Naive B cell (primary cell): ENCODE measurements around the gene DPP3. TPM values are rescaled to one million over a fixed set of nuclear protein-coding genes. Genes with fewer than 3 reads are reported as not detected.
"Not testable (repeated sequence)": the region's sequence is repeated elsewhere in the genome, so short reads cannot be mapped to it uniquely, and the experiment has no call there.

ENCODE experiments used
- ATAC-seq, 2 donors: fragments of 150-1000 bp; cut with Tn5 transposase; 2 replicates each; pipeline ENCODE4 v1.10.0; 2021; ENCODE audit warnings: low read depth in 2 of 2, mild to moderate bottlenecking in 2 of 2, moderate library complexity in 2 of 2
- DNase-seq: peaks from one replicate; pipeline ENCODE4 v3.0.0; 2022
- H3K27ac Mint-ChIP-seq, 6 donors: one replicate each; pipeline ENCODE4 v1.8.0; 2020 to 2022; ENCODE audit warnings: mild to moderate bottlenecking in 6 of 6, mixed read lengths in 6 of 6, moderate library complexity in 5 of 6, inconsistent platforms in 2 of 6
- H3K27me3 Mint-ChIP-seq, 3 donors: one replicate each; pipeline ENCODE4 v1.8.0; 2021 to 2022; ENCODE audit warnings: mixed read lengths in 3 of 3, mild to moderate bottlenecking in 1 of 3
- H3K36me3 Mint-ChIP-seq, 2 donors: one replicate each; pipeline ENCODE4 v1.8.0; 2020 to 2022; ENCODE audit warnings: mixed read lengths in 2 of 2, inconsistent platforms in 1 of 2, mild to moderate bottlenecking in 1 of 2
- H3K4me1 Mint-ChIP-seq, 3 donors: one replicate each; pipeline ENCODE4 v1.8.0; 2020 to 2022; ENCODE audit warnings: mixed read lengths in 3 of 3, inconsistent platforms in 1 of 3, mild to moderate bottlenecking in 1 of 3, moderate library complexity in 1 of 3
- H3K4me3 Mint-ChIP-seq, 8 donors: one replicate each; pipeline ENCODE4 v1.8.0; 2020 to 2022; ENCODE audit warnings: mild to moderate bottlenecking in 8 of 8, mixed read lengths in 8 of 8, moderate library complexity in 8 of 8, inconsistent platforms in 2 of 8
- H3K9me3 Mint-ChIP-seq, 7 donors: one replicate each; pipeline ENCODE4 v1.8.0; 2020 to 2022; ENCODE audit warnings: mixed read lengths in 7 of 7, mild to moderate bottlenecking in 5 of 7, inconsistent platforms in 2 of 7, moderate library complexity in 1 of 7
- polyA plus RNA-seq, 6 donors: library from polyadenylated mRNA; unstranded; fragments of 300-500 nt; fragmentation: Illumina TruSeq; gene quantifications; one replicate each; pipeline ENCODE4 v1.2.3, GENCODE V29; 2021; ENCODE audit warnings: low read depth in 6 of 6

The DPP3 gene
- polyA plus RNA-seq, 6 donors from 2014 or later = 22.8 to 36.1 (median 23.8) TPM

DNA sequence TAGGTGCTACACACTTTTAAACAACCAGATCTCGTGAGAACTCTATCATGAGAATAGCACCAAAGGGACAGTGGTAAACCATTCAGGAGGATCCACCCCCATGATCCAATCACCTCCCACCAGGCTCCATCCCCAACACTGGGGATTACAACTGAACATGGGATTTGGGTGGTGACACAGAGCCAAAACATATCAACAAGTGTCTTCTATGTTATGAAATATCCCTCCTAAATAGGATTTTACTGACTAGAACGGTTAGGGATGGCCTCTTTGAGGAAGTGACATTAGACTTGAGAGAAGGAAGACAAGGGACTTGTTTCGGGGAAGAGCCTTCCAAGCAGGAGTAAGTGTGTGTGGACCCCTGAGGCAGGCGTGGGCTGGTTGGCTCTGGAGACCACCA lies 29.7 kb upstream of the DPP3 start:
- Mint-ChIP-seq H3K4me3 (no peak overlapping the region), H3K27ac (no peak overlapping the region), H3K36me3 (no peaks in the 10 kb centered on the region), H3K4me1 (peaks cover 5 to 15% (median 12%) of the 10 kb centered on the region in 3 donors), H3K27me3 (no peaks in the 10 kb centered on the region), H3K9me3 (peaks cover 0 to 2% (median 0%) of the 10 kb centered on the region in 7 donors)
- ATAC-seq (no peak), DNase-seq (no peak)

DNA sequence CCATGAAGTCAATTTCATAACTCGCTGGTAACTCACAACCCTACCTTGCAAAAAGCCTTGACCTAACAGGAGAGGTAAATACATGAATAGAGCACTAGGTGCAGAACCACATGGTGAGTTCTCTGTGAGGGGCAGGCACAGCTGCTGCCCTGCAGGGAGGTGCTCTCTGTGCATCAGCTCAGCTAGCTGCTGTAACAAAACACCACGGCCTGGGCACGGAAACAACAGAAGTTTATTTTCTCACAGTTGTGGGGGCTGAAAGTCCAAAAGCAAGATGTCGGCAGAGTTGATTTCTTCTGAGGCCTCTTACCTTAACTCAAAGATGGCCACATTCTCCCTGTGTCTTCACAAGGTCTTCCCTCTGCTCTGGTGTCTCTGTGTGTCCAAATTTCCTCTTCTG lies 28.6 kb upstream of the DPP3 start:
- no peaks in the 10 kb centered on the region for H3K9me3 Mint-ChIP-seq
- H3K4me3 Mint-ChIP-seq = no peak overlapping the region
- no peak overlapping the region for H3K27ac Mint-ChIP-seq
- no peaks in the 10 kb centered on the region for H3K36me3 Mint-ChIP-seq
- ATAC-seq (no peak), DNase-seq (no peak)
- peaks cover 9 to 24% (median 18%) of the 10 kb centered on the region in 3 donors for H3K4me1 Mint-ChIP-seq
- H3K27me3 Mint-ChIP-seq = no peaks in the 10 kb centered on the region

DNA sequence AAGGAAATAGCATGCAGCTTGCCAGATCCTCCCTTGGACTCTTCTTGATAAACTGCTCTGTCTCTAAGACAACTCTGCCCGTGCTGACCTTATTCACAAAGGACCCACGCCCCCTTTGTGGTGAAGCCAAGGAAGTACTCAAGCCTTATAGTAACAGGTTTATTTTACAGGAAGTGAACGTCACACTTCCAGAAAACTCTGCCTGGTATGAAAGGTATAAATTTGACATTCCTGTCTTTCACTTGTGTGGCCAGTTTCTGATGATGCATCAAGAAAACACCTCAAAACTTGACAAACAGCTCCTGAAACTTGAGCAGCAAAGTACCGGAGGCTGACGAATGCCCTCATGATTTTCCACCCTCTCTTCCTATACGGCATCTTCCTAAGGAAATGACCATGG lies 26.0 kb upstream of the DPP3 start:
- no peaks in the 10 kb centered on the region for H3K27me3 Mint-ChIP-seq
- H3K4me1 Mint-ChIP-seq = peaks cover 22 to 46% (median 37%) of the 10 kb centered on the region in 3 donors
- DNase-seq = no peak
- H3K27ac Mint-ChIP-seq = peak overlapping the region in 1 of 6 donors; percentile 29
- H3K4me3 Mint-ChIP-seq = no peak overlapping the region
- H3K9me3 Mint-ChIP-seq = no peaks in the 10 kb centered on the region
- ATAC-seq = no peak
- no peaks in the 10 kb centered on the region for H3K36me3 Mint-ChIP-seq

DNA sequence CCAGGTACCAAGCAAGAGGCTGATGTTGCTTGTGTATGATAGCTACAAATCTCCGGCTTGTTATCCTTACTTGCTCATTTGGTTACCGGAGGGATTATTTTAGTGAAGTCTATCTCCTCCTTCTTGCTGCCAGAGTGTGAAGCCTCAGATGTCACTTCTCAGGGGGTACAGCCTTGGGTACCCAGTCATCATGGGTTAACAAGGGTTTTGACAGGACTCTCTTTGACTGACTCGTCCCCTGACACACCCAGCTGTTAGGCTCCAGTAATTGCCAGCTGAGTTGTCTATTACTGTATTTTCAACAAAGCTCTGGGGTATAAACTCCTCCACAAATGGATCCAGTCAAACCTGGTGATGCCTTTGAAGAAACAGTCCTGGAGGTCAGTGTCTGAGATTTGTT lies 25.4 kb upstream of the DPP3 start:
- ATAC-seq = no peak
- Mint-ChIP-seq H3K9me3 (peaks cover 0 to 2% (median 0%) of the 10 kb centered on the region in 7 donors), H3K4me3 (peak overlapping the region in 1 of 8 donors; percentile 61), H3K4me1 (peaks cover 26 to 52% (median 42%) of the 10 kb centered on the region in 3 donors), H3K36me3 (no peaks in the 10 kb centered on the region), H3K27me3 (no peaks in the 10 kb centered on the region), H3K27ac (peak overlapping the region in 4 of 6 donors; percentile 13 to 85 (median 38))
- DNase-seq = no peak

DNA sequence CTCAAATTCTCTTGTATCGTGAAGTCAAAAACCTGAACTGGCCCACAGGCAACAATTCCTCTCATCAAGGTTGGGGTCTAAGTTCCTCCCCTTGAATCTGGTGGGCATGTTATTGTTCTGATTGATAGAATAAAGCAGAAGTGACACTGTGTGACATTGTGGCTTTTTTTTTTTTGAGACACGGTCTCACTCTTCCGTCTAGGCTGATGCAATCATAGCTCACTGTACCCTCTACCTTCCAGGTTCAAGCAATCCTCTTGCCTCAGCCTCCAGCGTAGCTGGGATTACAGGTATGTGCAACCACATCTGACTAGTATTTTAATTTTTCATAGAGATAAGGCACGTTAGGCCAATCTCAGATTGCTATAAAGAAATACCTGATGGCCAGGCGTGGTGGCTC lies 22.4 kb upstream of the DPP3 start:
- Mint-ChIP-seq H3K4me3 (peak overlapping the region; percentile 4 to 84 (median 51)), H3K9me3 (peaks cover 0 to 2% (median 0%) of the 10 kb centered on the region in 7 donors), H3K27ac (peak overlapping the region in 5 of 6 donors; percentile 25 to 95 (median 90)), H3K36me3 (no peaks in the 10 kb centered on the region), H3K4me1 (peaks cover 30 to 68% (median 58%) of the 10 kb centered on the region in 3 donors), H3K27me3 (no peaks in the 10 kb centered on the region)
- DNase-seq (peak; percentile 62), ATAC-seq (peak; percentile 88 to 89)

- H3K36me3 Mint-ChIP-seq = no peaks in the 10 kb centered on the region
- peak overlapping the region in 7 of 8 donors; percentile 1 to 74 (median 40) for H3K4me3 Mint-ChIP-seq
- ATAC-seq = peak; percentile 58 to 65
- H3K4me1 Mint-ChIP-seq = peaks cover 30 to 72% (median 58%) of the 10 kb centered on the region in 3 donors
- peak overlapping the region in 5 of 6 donors; percentile 15 to 95 (median 90) for H3K27ac Mint-ChIP-seq
- no peaks in the 10 kb centered on the region for H3K27me3 Mint-ChIP-seq
- peak; percentile 52 for DNase-seq
- H3K9me3 Mint-ChIP-seq = peaks cover 0 to 4% (median 0%) of the 10 kb centered on the region in 7 donors
Measured at GRCh38 chr11:66459138-66459778, 21.0 kb upstream of the DPP3 start.

DNA sequence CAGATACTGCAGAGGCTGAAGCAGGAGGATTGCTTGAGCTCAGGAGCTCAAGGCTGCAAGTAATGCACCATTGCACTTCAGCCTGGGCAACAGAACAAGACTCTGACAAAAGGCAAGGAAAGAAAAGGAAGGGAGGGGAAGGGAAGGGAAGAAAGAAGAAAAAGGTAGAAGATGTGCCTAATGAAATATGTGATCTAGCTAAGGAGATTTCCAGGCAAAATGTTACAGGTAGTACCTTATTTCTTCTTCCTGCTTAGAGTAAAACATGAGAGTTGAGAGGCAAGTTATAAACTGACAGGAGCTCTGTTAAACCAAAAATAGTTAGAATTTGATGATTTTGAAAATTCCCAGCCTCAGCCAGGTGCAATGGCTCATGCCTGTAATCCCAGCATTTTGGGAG lies 18.2 kb upstream of the DPP3 start:
- H3K27me3 Mint-ChIP-seq = no peaks in the 10 kb centered on the region
- peaks cover 0 to 4% (median 0%) of the 10 kb centered on the region in 7 donors for H3K9me3 Mint-ChIP-seq
- H3K27ac Mint-ChIP-seq = no peak overlapping the region
- ATAC-seq (no peak), DNase-seq (no peak)
- H3K4me3 Mint-ChIP-seq = no peak overlapping the region
- peaks cover 38 to 67% (median 61%) of the 10 kb centered on the region in 3 donors for H3K4me1 Mint-ChIP-seq
- no peaks in the 10 kb centered on the region for H3K36me3 Mint-ChIP-seq

GRCh38 chr11:66462911-66463310 lies 17.3 kb upstream of the DPP3 start:
- Mint-ChIP-seq H3K27me3 (no peaks in the 10 kb centered on the region), H3K4me3 (peak overlapping the region in 1 of 8 donors; percentile 18), H3K4me1 (peaks cover 38 to 68% (median 62%) of the 10 kb centered on the region in 3 donors), H3K36me3 (no peaks in the 10 kb centered on the region), H3K27ac (no peak overlapping the region), H3K9me3 (peaks cover 0 to 4% (median 0%) of the 10 kb centered on the region in 7 donors)
- DNase-seq (no peak), ATAC-seq (no peak)

GRCh38 chr11:66464116-66464515 lies 16.1 kb upstream of the DPP3 start:
- DNase-seq, H3K36me3 Mint-ChIP-seq, H3K27me3 Mint-ChIP-seq, H3K27ac Mint-ChIP-seq, H3K9me3 Mint-ChIP-seq, ATAC-seq: not testable (repeated sequence)
- H3K4me3 Mint-ChIP-seq = peak overlapping the region in 1 of 8 donors; percentile 71
- peaks cover 30 to 63% (median 50%) of the 10 kb centered on the region in 3 donors for H3K4me1 Mint-ChIP-seq

DNA sequence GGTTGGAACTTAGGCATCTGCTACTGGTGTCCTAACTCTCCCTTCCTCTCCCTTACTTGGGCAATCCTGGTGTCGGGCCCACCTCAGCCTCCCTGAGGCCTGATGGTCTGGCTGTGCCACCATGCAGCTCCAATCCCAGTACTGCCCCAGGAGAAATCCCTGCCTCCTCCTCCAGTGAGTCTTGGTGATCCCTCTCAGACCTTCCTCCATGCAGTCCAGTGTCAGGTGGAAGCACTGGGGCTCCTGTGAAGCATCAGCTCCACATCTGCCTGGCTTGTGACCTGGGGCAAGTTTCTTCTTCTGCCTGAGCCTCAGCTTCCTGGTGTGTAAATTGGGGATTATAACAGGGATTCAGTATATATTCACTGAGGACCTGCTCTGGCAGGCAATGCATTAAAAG lies 15.3 kb upstream of the DPP3 start:
- H3K36me3 Mint-ChIP-seq = no peaks in the 10 kb centered on the region
- ATAC-seq (no peak), DNase-seq (no peak)
- H3K27ac Mint-ChIP-seq = peak overlapping the region in 1 of 6 donors; percentile 69
- peak overlapping the region in 6 of 8 donors; percentile 89 to 95 (median 92) for H3K4me3 Mint-ChIP-seq
- peaks cover 24 to 56% (median 44%) of the 10 kb centered on the region in 3 donors for H3K4me1 Mint-ChIP-seq
- H3K9me3 Mint-ChIP-seq = peaks cover 0 to 1% (median 0%) of the 10 kb centered on the region in 7 donors
- H3K27me3 Mint-ChIP-seq = no peaks in the 10 kb centered on the region

DNA sequence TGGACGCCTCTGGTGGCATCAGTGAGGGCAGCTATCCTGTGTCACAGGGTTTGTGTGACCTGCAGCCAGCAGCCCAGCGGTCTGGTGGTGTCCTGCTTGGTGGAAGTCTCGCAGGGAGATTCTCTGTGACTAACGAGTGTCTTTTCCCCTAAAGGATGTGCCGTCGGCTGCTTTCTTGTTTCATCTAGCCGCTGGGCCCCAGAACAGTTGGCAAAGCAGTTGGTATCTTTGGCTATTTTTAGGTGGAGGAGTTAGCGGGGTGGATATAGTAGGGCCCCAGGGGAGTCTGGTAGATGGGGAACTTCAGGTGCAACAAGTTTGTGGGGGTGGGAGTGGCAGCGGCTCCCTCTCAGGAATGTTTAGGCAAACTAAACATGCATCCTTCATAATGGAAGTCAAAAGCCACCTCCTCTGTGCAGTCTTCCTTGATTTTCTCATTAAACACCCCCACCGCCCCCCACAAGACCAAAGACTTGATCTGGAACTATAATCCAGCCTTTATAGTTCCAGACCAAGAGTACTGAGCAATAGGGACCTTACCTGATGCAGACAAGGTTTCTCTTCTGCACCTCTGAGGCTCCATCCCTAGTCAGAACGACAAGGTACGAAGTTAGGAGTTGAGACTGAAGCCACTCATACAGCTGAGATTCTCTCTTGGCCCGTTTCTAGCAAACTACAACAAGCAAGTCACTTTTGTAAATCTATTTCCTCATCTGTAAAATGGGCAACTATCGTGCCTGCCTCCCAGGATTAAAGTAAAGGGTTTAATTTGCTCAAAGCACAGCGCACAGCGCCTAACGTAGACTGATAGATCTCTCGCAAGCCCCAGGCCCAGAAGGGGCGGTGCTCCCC lies 14.6 kb upstream of the DPP3 start:
- no peaks in the 10 kb centered on the region for H3K27me3 Mint-ChIP-seq
- H3K36me3 Mint-ChIP-seq = no peaks in the 10 kb centered on the region
- no peak for ATAC-seq
- H3K27ac Mint-ChIP-seq = peak overlapping the region; percentile 88 to 97 (median 92)
- peak; percentile 29 for DNase-seq
- peak overlapping the region; percentile 89 to 95 (median 92) for H3K4me3 Mint-ChIP-seq
- peaks cover 24 to 53% (median 48%) of the 10 kb centered on the region in 3 donors for H3K4me1 Mint-ChIP-seq
- peaks cover 0 to 1% (median 0%) of the 10 kb centered on the region in 7 donors for H3K9me3 Mint-ChIP-seq

DNA sequence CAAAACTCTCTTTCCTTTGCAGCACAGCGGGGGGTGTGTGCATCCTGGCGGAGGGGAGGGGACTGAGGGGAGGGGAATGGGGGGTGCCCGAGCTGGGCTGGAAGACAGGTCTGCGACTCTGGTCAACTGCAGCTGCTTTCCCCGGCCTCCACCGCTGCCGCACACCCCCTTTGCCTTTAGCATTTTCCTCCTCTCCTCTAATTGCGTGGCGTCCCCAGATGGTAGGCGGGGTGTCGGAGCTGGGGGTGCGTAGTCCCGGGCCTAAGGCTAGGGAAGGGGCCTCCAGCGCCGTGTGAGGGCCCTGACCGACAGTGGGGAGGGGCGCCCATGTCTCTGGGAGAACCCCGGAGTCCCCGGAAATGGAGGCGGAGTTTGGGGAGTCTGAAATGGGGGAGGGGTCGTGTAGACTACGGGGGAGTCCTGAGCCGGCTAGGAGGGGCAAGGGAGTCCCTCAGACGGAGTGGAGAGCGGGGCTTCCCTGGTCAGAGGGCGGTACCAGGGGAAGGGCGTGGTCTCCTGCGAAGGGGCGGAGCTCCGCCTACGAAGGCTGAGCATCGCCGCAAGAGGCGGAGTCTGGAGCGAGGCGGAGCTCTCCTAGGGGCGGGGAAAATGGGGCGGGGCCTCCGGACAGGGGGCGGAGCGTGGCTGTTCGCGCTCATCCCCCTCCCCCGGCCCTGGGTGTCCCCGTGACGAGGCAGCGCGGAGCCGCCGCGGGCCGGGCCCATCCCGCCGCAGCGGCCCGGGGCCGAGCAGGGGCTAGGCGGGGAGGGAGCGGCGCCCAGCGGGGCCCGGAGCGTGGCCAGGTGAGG lies 13.8 kb upstream of the DPP3 start, which contains the start of gene PELI3:
Gene PELI3, plus strand, starts transcription at position 681 of the 809 bp plus-strand sequence. CDS start 1,224 bp downstream, outside the sequence.
- ATAC-seq = peak; percentile 82 to 83
- H3K36me3 Mint-ChIP-seq = no peaks in the 10 kb centered on the region
- peak within 1 kb of the TSS; percentile 89 to 96 (median 92) for H3K4me3 Mint-ChIP-seq
- H3K27ac Mint-ChIP-seq = peak within 1 kb of the TSS; percentile 88 to 97 (median 92)
- peaks cover 0 to 1% (median 0%) of the 10 kb centered on the region in 7 donors for H3K9me3 Mint-ChIP-seq
- no peaks in the 10 kb centered on the region for H3K27me3 Mint-ChIP-seq
- H3K4me1 Mint-ChIP-seq = peaks cover 28 to 50% (median 46%) of the 10 kb centered on the region in 3 donors
- DNase-seq = peak; percentile 91
